ENCODE data around the gene NCKAP5. TPM values are rescaled to one million over a fixed set of nuclear protein-coding genes. Genes with fewer than 3 reads are reported as not detected.

Gene NCKAP5
- total RNA-seq, 3 donors from 2014 or later = 1.9 to 6.3 (median 2.3) TPM

GRCh38 chr2:132642415-132642814, 925.8 kb downstream of the NCKAP5 start:
- TF ChIP-seq CTCF (IDR thresholded peaks at IDR 0.05) = no peak
- intact Hi-C loops (cut with DNase I, micrococcal nuclease) = no loop called here
- no peak for DNase-seq
- H3K4me1 ChIP-seq (ENCODE audit: low read depth) = no peaks in the 10 kb centered on the region
- H3K36me3 ChIP-seq (ENCODE audit: low read depth) = no peaks in the 10 kb centered on the region
- no peak for ATAC-seq
- no peak overlapping the region for H3K4me3 ChIP-seq
- no peaks in the 10 kb centered on the region for H3K9me3 ChIP-seq

GRCh38 chr2:132641819-132642218, 926.4 kb downstream of the NCKAP5 start:
- Histone ChIP-seq H3K4me1 (ENCODE audit: low read depth) (no peaks in the 10 kb centered on the region), H3K4me3 (no peak overlapping the region), H3K36me3 (ENCODE audit: low read depth) (no peaks in the 10 kb centered on the region), H3K9me3 (no peaks in the 10 kb centered on the region)
- no peak for TF ChIP-seq CTCF (IDR thresholded peaks at IDR 0.05)
- DNase-seq = no peak
- intact Hi-C loops (cut with DNase I, micrococcal nuclease) = no loop called here
- ATAC-seq = no peak

GRCh38 chr2:132640116-132640515, 928.1 kb downstream of the NCKAP5 start:
- Histone ChIP-seq H3K9me3 (no peaks in the 10 kb centered on the region), H3K4me1 (ENCODE audit: low read depth) (peaks cover 10% of the 10 kb centered on the region), H3K36me3 (ENCODE audit: low read depth) (no peaks in the 10 kb centered on the region), H3K4me3 (no peak overlapping the region)
- no peak for ATAC-seq
- no peak for TF ChIP-seq CTCF (IDR thresholded peaks at IDR 0.05)
- DNase-seq = no peak
- intact Hi-C loops (cut with DNase I, micrococcal nuclease) = no loop called here

GRCh38 chr2:132638313-132639040, 929.8 kb downstream of the NCKAP5 start:
- ATAC-seq = peak; percentile 25
- Histone ChIP-seq H3K4me1 (ENCODE audit: low read depth) (peaks cover 10% of the 10 kb centered on the region), H3K9me3 (no peaks in the 10 kb centered on the region), H3K36me3 (ENCODE audit: low read depth) (no peaks in the 10 kb centered on the region), H3K4me3 (no peak overlapping the region)
- no peak for DNase-seq
- TF ChIP-seq CTCF (IDR thresholded peaks at IDR 0.05) = no peak
- intact Hi-C loops (cut with DNase I, micrococcal nuclease) = no loop called here

- TF ChIP-seq CTCF (IDR thresholded peaks at IDR 0.05) = no peak
- peaks cover 21% of the 10 kb centered on the region for H3K4me1 ChIP-seq (ENCODE audit: low read depth)
- intact Hi-C loops (cut with DNase I, micrococcal nuclease) = no loop called here
- DNase-seq (no peak), ATAC-seq (no peak)
- no peaks in the 10 kb centered on the region for H3K9me3 ChIP-seq
- H3K36me3 ChIP-seq (ENCODE audit: low read depth) = no peaks in the 10 kb centered on the region
- H3K4me3 ChIP-seq = no peak overlapping the region
These were observed 931.9 kb downstream of the NCKAP5 start for GRCh38 chr2:132636346-132636745.
